GM21367 (cell line): Measurements from ENCODE around the gene GDAP1L1.
"Not testable (repeated sequence)": the region's sequence is repeated elsewhere in the genome, so short reads cannot be mapped to it uniquely, and the experiment has no call there.

Experiments used
- ATAC-seq: cut with Tn5 transposase; IDR thresholded peaks from one replicate; pipeline ENCODE4 v1.9.1; 2021; ENCODE audit not compliant: unreplicated experiment

GDAP1L1 gene

GRCh38 chr20:44219170-44219730 is 27.9 kb upstream of the GDAP1L1 start:
- ATAC-seq: no peak

GRCh38 chr20:44219791-44220190 is 27.3 kb upstream of the GDAP1L1 start:
- no peak for ATAC-seq

- no peak for ATAC-seq
These were observed 25.6 kb upstream of the GDAP1L1 start for GRCh38 chr20:44221368-44221954.

- no peak for ATAC-seq
These were observed 25.1 kb upstream of the GDAP1L1 start for GRCh38 chr20:44222027-44222426.

- no peak for ATAC-seq
These were observed 24.3 kb upstream of the GDAP1L1 start for GRCh38 chr20:44222633-44223368.

GRCh38 chr20:44223721-44224120 is 23.4 kb upstream of the GDAP1L1 start:
- no peak for ATAC-seq

- ATAC-seq: no peak
These were observed 22.5 kb upstream of the GDAP1L1 start for GRCh38 chr20:44224637-44225036.

- no peak for ATAC-seq
These were observed 18.4 kb upstream of the GDAP1L1 start for GRCh38 chr20:44228465-44229258.

GRCh38 chr20:44231193-44231592 is 15.9 kb upstream of the GDAP1L1 start:
- no peak for ATAC-seq

GRCh38 chr20:44231713-44232468 is 15.2 kb upstream of the GDAP1L1 start:
- ATAC-seq: no peak

GRCh38 chr20:44232469-44232856 is 14.6 kb upstream of the GDAP1L1 start:
- not testable (repeated sequence) for ATAC-seq

GRCh38 chr20:44233436-44234016 is 13.6 kb upstream of the GDAP1L1 start:
- no peak for ATAC-seq

- ATAC-seq: no peak
These were observed 12.4 kb upstream of the GDAP1L1 start for GRCh38 chr20:44234566-44235317.

- no peak for ATAC-seq
These were observed 11.4 kb upstream of the GDAP1L1 start for GRCh38 chr20:44235702-44236101.

- ATAC-seq: not testable (repeated sequence)
These were observed 10.3 kb upstream of the GDAP1L1 start for GRCh38 chr20:44236840-44237239.

- no peak for ATAC-seq
These were observed 5.3 kb upstream of the GDAP1L1 start for GRCh38 chr20:44241796-44242195.

- no peak for ATAC-seq
These were observed 1.1 kb upstream of the GDAP1L1 start for GRCh38 chr20:44245977-44246376.

GRCh38 chr20:44247586-44248409 is 690 bp downstream of the GDAP1L1 start:
- no peak for ATAC-seq

GRCh38 chr20:44248410-44248759 is 1.3 kb downstream of the GDAP1L1 start:
- no peak for ATAC-seq
